NCI-H2196 treated with DMSO at 0.1 percent for 48 hours (cell line): ENCODE measurements around the gene BCAT1.
"Not testable (repeated sequence)": the region's sequence is repeated elsewhere in the genome, so short reads cannot be mapped to it uniquely, and the experiment has no call there.

Experiments used
- DNase-seq: peaks from one replicate; lab custom pipeline; 2025; ENCODE audit not compliant: unreplicated experiment; lab: John Stamatoyannopoulos, UW

BCAT1 gene

GRCh38 chr12:24928533-24929306, 20.2 kb downstream of the BCAT1 start:
- not testable (repeated sequence) for DNase-seq

GRCh38 chr12:24928131-24928530, 20.8 kb downstream of the BCAT1 start:
- no peak for DNase-seq

- DNase-seq: not testable (repeated sequence)
Measured at GRCh38 chr12:24926080-24926479, 22.8 kb downstream of the BCAT1 start.

GRCh38 chr12:24922090-24922489, 26.8 kb downstream of the BCAT1 start:
- DNase-seq: no peak

- DNase-seq: no peak
Measured at GRCh38 chr12:24921251-24922038, 27.5 kb downstream of the BCAT1 start.

GRCh38 chr12:24920141-24920540, 28.8 kb downstream of the BCAT1 start:
- no peak for DNase-seq

GRCh38 chr12:24919346-24920001, 29.4 kb downstream of the BCAT1 start:
- no peak for DNase-seq

GRCh38 chr12:24918596-24918995, 30.3 kb downstream of the BCAT1 start:
- DNase-seq: no peak

GRCh38 chr12:24915501-24915900, 33.4 kb downstream of the BCAT1 start:
- no peak for DNase-seq

GRCh38 chr12:24913953-24914352, 34.9 kb downstream of the BCAT1 start:
- DNase-seq: no peak

- no peak for DNase-seq
Measured at GRCh38 chr12:24913130-24913529, 35.8 kb downstream of the BCAT1 start.

GRCh38 chr12:24911271-24911791, 37.6 kb downstream of the BCAT1 start:
- DNase-seq: no peak

- not testable (repeated sequence) for DNase-seq
Measured at GRCh38 chr12:24910192-24910591, 38.7 kb downstream of the BCAT1 start.

GRCh38 chr12:24909667-24910066, 39.2 kb downstream of the BCAT1 start:
- DNase-seq: no peak

- no peak for DNase-seq
Measured at GRCh38 chr12:24907464-24907863, 41.4 kb downstream of the BCAT1 start.

GRCh38 chr12:24906141-24906540, 42.8 kb downstream of the BCAT1 start:
- no peak for DNase-seq

- no peak for DNase-seq
Measured at GRCh38 chr12:24905431-24905830, 43.5 kb downstream of the BCAT1 start.

GRCh38 chr12:24904871-24905270, 44.0 kb downstream of the BCAT1 start:
- DNase-seq: no peak

- DNase-seq: no peak
Measured at GRCh38 chr12:24903329-24904088, 45.4 kb downstream of the BCAT1 start.

GRCh38 chr12:24902511-24903328, 46.2 kb downstream of the BCAT1 start:
- DNase-seq: no peak
